LoVo (cell line): Measurements from ENCODE around the gene DPF3.

Experiments used
- DNase-seq: peaks from one replicate; pipeline ENCODE4 v3.0.0-alpha.2; 2016; ENCODE audit warnings: low spot score

The DPF3 gene

GRCh38 chr14:72600551-72601330 lies 293.2 kb downstream of the DPF3 start:
- DNase-seq = no peak

DNA sequence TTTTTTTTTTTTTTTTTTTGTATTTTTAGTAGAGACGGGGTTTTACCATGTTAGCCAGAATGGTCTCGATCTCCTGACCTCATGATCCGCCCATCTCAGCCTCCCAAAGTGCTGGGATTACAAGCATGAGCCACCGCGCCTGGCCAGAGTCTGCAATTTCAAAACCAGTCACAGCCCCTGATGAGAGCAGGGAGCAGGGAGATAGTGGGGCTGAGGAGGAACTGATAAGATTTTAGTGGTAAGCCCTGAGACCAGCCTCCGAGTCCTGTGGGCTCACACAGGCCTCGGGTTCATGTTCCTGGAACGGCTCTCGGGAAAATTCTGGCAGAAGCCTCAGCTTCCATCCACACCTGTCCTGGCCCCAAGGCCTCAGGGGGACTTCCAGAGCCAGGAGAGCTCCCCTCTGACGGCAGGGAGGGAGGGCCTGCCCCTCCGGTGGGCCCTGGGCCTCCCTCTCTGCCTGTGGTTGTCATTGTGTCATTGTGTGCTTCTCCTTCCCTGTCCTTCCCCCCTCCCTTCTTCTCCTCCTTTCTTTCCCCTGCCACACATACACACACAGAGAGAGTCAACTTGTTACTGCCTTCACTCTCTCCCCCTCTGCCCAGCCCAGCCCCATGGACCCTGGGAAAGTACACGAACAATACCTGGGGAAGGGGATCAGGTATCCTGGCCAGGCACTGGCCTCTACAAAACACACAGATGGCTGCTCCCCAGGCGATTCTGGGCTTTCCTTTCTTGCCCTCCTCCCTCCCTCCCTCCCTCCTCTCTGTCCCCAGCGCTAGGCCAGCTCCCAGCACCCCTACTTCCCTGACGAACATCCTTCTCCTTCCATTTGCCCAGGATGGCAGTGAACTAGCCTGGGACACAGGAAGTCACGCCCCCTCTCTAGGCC lies 294.1 kb downstream of the DPF3 start:
- no peak for DNase-seq

DNA sequence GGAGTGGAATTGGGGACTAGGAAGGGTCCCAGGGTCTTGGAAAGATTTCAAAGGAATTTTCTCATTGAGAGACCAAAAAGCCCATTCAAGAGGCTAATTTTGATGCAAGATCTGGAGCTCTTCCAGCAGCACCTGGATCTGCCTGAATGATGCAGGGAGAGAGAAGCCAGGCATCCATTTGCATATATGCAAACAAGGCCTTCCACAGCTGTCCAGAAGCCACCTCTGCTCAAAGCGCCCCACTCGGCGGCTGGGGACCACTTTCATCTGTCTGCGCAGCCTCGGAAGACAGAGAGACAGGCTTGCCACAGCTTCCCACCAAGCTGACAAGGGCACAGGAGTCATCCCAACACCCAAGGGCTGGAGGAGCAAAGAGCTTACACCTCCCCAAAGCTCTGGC lies 295.6 kb downstream of the DPF3 start:
- DNase-seq = no peak

DNA sequence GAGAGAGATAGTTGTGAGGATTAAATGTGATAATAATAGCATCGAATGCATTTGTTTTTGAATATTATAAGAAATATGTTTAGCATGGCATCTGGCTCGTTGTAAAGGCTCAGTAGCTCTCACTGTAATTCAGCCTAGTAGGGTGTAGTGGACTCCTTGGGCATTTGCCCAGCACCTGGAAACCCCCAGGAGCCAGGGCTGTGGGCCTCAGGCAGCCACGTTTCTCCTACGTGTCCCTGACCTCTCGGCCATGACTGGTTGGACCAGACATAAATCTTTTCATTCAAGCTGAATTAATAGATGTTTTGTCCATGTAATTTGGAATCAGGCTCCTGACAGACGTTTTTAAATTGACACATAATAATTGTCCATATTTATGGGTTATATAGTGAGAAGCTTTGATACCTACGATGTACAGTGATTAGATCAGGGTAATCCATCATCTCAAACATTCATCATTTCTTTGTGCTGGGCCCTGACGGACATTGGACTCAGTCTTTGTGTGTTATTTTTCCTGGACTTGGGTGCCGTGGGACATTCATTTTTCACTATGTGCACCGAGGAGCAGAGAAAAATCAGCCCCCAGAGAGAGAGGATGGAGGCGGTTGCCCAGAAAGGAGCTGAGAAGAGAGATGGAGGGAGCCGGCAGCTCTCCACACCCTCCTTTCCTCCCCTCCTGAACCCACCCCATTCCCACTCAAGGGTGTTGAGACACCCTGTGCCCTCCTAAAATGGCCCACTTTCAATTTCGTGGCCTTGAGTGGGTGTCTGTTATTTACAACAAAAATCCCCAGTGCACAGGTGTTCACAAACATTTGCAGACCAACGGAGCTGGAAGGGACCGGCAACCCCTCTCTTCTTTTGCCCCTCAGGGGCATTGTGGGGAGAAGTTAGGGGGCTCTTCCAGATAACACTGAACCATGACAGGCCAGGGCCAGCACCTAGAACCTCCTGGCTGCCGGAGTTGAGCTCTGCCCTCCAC lies 296.4 kb downstream of the DPF3 start:
- DNase-seq = no peak

DNA sequence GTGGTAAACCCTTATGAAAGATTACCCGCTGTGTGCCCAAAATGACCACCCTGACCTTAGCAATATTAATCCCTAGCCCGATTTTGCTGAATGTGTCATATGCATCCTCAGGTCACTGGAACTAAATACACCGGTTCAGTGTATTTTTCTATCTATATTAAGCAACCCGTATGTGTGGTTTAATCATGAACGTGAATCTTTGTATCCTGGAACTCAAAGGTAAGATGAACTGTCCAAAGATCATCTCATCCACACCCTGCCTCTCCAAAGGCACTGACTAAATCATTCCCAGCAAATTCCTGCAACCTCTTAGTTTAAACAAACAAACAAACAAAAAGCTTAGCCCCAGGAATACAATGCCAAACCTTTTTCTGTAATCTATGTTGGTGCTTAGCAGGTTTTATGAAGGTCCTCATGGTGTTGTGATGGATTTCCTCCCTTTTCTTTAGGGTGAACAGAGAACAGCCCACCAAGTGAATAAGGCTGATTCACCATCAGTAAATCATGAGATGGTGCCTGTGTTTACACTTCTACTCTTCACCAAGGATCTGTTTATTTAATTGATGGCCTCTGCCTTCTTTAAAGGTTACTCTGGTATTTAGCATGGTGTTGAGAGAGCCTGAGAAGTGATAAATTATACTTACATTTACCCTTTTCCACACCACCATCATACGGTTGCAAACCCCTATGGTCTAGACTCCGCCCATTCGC lies 298.6 kb downstream of the DPF3 start:
- no peak for DNase-seq

DNA sequence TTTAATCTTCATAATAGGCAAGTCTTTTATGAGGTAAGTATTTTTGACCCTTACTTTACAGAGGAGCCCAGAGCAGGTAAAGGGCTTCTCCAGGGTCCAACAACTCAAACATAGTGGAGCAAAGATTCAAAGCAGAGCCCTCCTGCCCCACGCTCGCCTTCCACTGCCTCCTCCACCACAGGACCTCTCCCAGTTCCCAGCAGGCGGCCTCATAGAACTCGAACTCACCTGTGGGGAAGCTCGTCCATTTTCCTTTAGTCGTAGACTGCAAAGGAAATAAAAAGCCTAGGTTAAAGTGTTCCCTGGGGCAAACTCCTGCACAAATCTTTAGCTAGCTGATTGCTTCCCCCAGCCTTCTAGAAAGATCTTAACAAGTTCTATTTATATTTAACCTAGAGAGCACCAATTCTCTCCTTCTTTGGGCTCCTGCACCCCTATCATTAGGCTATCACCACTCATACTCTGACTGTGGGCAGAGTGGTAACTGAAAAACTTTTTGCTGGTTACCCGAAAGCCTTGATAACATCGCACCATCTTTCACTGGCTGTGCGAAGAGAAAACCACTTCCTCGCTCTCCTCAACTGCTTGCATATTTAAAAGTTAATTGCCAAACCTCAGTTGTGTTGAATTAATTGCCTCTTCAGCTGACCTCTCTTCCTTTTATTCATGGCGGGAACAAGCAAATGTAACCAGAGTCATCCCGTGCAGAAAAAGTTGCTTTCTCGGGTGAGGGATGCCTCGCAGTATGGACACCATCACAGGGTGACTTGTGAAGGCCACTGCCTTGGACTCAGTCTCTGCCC lies 299.6 kb downstream of the DPF3 start:
- no peak for DNase-seq

DNA sequence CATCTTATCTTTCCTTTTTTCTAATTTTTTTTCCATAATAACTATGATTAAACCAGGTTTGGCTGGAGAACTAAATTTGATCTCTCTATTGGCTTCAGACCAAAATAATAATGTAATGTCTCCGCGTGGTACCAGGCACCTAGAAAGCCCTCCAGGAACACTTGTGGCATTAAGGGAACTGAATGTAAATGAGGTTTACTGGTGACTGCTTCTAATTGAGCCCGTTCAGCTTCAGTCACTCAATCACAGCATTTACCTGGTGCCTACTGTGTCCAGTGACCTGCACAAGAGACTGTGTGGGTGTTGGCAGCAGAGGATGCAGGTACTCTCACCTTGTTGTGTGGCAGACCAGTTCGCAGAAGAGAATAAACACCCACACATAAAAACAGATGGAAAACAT lies 302.5 kb downstream of the DPF3 start:
- DNase-seq = no peak

GRCh38 chr14:72590577-72590976 lies 303.3 kb downstream of the DPF3 start:
- DNase-seq = no peak

- DNase-seq = no peak
Observed at GRCh38 chr14:72589652-72590051, 304.2 kb downstream of the DPF3 start.

DNA sequence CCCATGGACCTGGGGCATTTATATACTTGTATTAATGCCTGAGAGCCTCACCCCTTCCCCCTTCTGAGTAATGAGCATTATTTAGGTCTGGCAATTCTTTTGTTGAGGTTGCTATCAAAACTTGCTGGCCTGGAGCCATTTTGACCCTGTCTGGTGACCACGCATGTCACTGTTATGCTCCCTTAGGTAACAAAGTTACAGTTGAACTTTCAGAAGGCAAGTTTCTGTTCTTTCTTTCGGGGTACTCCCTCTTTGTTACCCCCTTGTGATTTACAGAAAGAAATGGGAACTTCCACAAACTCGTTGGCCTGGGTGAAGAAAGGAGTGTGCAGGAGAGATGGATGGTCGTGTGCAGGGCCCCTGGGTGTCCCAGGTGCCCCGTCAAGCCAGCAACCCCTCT lies 305.4 kb downstream of the DPF3 start:
- DNase-seq = no peak

- no peak for DNase-seq
Observed at GRCh38 chr14:72583316-72584272, 310.3 kb downstream of the DPF3 start.

DNA sequence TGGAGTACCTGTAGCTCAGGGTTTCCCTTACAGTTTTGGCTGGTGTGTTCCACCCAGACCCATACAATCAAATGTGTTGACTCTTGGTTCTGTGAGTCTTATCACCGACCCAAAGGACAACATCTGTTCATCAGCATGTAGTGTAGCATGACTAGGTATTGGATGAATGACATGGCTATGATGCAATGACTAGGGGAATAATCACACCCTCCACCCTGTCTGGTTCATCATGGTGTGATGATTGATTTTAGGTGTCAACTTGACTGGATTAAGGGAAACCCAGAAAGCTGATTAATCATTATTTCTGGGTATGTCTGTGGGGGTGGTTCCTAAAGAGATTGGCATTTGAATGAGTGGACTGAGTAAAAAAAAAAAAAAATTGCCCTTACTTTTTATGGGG lies 311.3 kb downstream of the DPF3 start:
- no peak for DNase-seq

DNA sequence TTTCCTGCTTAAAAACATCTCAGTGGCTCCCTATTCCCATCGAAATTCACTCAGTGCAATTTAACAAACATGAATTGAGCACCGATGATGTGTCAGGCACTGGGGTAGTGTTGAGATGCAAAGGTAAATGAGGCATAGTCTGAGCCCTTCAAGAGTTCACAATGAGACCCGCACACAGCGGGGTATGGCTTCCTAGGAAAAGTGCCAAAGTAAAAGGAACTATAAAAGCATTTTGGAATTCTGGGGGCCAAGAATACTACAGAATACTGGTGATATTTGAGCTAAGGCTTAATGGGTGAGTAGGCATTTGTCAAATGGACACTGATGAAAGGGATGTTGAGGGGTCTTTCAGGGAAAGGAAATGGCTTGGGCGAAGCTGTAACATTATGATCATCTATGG lies 315.4 kb downstream of the DPF3 start:
- no peak for DNase-seq

- DNase-seq = no peak
Observed at GRCh38 chr14:72577521-72577920, 316.4 kb downstream of the DPF3 start.

DNA sequence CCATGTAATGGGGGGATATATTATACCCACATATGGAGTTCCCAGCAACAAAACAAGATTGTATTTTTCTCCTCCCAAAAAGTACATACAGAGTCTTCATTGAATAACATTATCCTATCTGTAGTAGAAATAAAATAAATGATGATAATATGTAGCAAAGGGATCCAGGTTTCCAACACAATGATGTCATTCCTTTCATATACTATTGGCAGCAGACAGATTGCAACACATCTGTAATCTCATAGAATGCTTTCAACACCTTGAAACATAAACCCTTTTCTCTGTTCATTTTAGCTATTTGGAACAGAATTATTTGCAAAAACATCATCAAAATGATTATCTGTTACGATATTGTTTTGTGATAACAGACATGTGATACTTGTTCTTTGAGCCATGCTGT lies 317.6 kb downstream of the DPF3 start:
- no peak for DNase-seq

- no peak for DNase-seq
Observed at GRCh38 chr14:72574715-72575114, 319.2 kb downstream of the DPF3 start.

- no peak for DNase-seq
Observed at GRCh38 chr14:72573725-72574417, 320.0 kb downstream of the DPF3 start.
